Measurements from ENCODE around the gene AGAP1.

Gene AGAP1

GRCh38 chr2:235610696-235611257, 116.9 kb downstream of the AGAP1 start:
- CTCF ChIA-PET: no interaction called here
- TF ChIP-seq CTCF (IDR thresholded peaks at IDR 0.05; ENCODE audit: control extremely low read depth, extremely low read depth, low read depth, missing control alignments): no peak
- POLR2A ChIA-PET: no interaction called here
- no peak for DNase-seq (ENCODE audit: extremely low spot score)

- DNase-seq (ENCODE audit: extremely low spot score): no peak
- POLR2A ChIA-PET: no interaction called here
Measured at GRCh38 chr2:235611349-235611748, 117.5 kb downstream of the AGAP1 start.

GRCh38 chr2:235611756-235612155, 117.9 kb downstream of the AGAP1 start:
- ChIA-PET POLR2A (no interaction called here), CTCF (no interaction called here)
- DNase-seq (ENCODE audit: extremely low spot score): no peak
- TF ChIP-seq CTCF (IDR thresholded peaks at IDR 0.05; ENCODE audit: control extremely low read depth, extremely low read depth, low read depth, missing control alignments): no peak

More at GRCh38 chr2:235611349-235611748, 117.5 kb downstream of the AGAP1 start:
- TF ChIP-seq CTCF (IDR thresholded peaks at IDR 0.05; ENCODE audit: control extremely low read depth, extremely low read depth, low read depth, missing control alignments): no peak
- CTCF ChIA-PET: no interaction called here

- TF ChIP-seq CTCF (IDR thresholded peaks at IDR 0.05; ENCODE audit: control extremely low read depth, extremely low read depth, low read depth, missing control alignments): no peak
- no peak for DNase-seq (ENCODE audit: extremely low spot score)
- CTCF ChIA-PET: no interaction called here
- POLR2A ChIA-PET: no interaction called here
Measured at GRCh38 chr2:235612181-235612950, 118.5 kb downstream of the AGAP1 start.

- ChIA-PET CTCF (no interaction called here), POLR2A (no interaction called here)
- no peak for DNase-seq (ENCODE audit: extremely low spot score)
- TF ChIP-seq CTCF (IDR thresholded peaks at IDR 0.05; ENCODE audit: control extremely low read depth, extremely low read depth, low read depth, missing control alignments): no peak
Measured at GRCh38 chr2:235613649-235614048, 119.8 kb downstream of the AGAP1 start.

- TF ChIP-seq CTCF (IDR thresholded peaks at IDR 0.05; ENCODE audit: control extremely low read depth, extremely low read depth, low read depth, missing control alignments): no peak
- CTCF ChIA-PET: no interaction called here
- no peak for DNase-seq (ENCODE audit: extremely low spot score)
- POLR2A ChIA-PET: no interaction called here
Measured at GRCh38 chr2:235614176-235614860, 120.5 kb downstream of the AGAP1 start.

Measured in GM10248 (cell line).